Subcutaneous preadipocyte (primary cell): ENCODE data around the gene C2CD4B. TPM values are rescaled to one million over a fixed set of nuclear protein-coding genes. Genes with fewer than 3 reads are reported as not detected.

Source experiments
- total RNA-seq: library from RNA; depleted of rRNA; stranded (reverse); fragments of >200 nt; gene quantifications from 2 replicates; pipeline ENCODE4 v1.2.3, GENCODE V29; 2012

Gene C2CD4B
- total RNA-seq: not detected in 2 replicates

GRCh38 chr15:62165104-62165792 lies at the start of gene C2CD4B:
Gene C2CD4B (minus strand): TSS chr15:62165285. CDS start chr15:62164984, 301 bp downstream.

Other genes starting within 250 kb of the C2CD4B start
- gene VPS13C, start 104.8 kb downstream of the C2CD4B start, total RNA-seq: 67.2 and 67.6 TPM in 2 replicates
- not detected in 2 replicates for gene C2CD4A, start 98.3 kb downstream of the C2CD4B start, total RNA-seq
- 25.2 and 29.8 TPM in 2 replicates for gene TLN2, start 225.3 kb upstream of the C2CD4B start, total RNA-seq